HG03039 (cell line): ENCODE results near the gene IQSEC1.

Experiments used
- ATAC-seq: cut with Tn5 transposase; IDR thresholded peaks from one replicate; pipeline ENCODE4 v1.9.1; 2021; ENCODE audit warnings: mild to moderate bottlenecking, moderate library complexity; ENCODE audit not compliant: unreplicated experiment

Gene IQSEC1

GRCh38 chr3:12988728-12989454, 84.3 kb downstream of the IQSEC1 start:
- ATAC-seq: no peak

DNA sequence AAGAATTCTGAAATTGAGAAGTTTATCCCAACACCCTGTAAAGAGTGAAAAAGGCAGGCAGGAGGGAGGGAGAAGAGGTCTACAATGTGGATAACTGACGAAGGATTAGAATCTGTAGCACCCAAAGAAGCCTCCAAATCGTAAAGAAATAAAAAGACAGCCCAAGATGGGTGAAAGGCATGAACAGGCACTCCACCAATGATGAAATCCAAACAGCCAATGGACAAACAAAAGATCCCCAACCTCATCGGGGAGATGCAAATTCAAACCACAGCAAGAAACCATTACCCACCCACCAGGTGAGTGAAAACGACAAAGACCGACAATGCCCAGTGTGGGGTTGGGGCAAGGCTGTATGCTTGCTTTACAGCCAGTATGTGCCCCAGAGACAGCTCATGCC, 85.6 kb downstream of the IQSEC1 start:
- ATAC-seq: no peak

- ATAC-seq: no peak
Measured at GRCh38 chr3:12986986-12987385, 86.2 kb downstream of the IQSEC1 start.

- no peak for ATAC-seq
Measured at GRCh38 chr3:12986521-12986920, 86.7 kb downstream of the IQSEC1 start.

GRCh38 chr3:12986031-12986430, 87.2 kb downstream of the IQSEC1 start:
- ATAC-seq: no peak

DNA sequence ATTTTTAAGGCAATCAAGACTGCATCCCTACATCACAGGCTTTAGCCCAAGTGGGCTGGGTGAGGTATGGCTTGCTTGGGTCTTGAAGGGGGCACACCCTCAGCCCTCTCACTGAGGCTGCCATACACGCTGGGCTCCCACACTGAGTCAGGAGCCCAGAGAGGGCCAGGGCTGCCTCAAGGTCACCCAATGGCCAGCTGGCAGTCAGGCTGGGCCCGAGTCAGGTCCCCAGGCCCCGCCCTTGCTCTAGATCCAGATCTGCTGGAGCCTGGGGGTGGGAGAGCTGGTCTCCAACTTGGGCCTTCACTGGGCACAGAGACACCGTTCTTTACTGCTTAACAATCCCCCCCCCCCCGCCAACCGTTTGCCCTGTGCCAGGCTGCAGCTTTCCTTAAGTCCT, 88.1 kb downstream of the IQSEC1 start:
- no peak for ATAC-seq

DNA sequence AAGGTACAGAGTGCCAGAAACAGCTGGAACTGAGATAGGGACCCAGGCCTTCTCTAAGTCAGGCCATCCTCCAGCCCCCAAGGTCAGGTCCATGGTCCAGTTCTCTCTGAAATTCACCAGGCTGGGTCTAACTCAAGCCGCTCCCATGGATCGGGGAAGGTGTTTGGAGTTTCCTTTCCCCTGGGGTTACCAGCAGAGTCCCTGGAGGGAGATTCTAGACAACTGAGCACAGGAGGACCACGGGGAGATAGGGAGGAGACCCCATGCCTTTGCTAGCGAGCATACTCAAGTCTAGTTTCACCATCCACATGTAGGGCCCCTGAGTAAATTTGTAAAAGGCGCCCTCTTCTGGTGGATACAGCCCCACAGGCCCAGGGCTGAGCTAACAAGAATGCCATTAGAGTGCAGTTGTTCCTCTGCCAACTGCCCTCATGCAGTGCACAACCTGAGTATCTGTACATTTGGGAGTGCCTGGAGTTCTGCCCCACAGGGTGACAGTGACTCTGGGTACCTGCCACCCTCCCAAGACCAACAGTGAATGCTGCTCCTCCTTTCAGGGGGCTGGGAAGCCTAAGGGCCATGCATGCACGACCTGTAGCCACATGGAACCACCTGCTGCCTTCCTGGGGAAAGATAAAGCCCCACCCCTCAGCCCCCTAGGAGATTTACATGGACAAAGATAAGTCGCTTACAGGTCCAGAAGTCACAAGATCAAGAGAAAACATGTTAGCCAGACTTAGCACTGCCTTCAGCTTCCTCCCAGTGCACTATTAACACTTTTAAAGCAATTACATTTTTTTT, 89.0 kb downstream of the IQSEC1 start:
- no peak for ATAC-seq

DNA sequence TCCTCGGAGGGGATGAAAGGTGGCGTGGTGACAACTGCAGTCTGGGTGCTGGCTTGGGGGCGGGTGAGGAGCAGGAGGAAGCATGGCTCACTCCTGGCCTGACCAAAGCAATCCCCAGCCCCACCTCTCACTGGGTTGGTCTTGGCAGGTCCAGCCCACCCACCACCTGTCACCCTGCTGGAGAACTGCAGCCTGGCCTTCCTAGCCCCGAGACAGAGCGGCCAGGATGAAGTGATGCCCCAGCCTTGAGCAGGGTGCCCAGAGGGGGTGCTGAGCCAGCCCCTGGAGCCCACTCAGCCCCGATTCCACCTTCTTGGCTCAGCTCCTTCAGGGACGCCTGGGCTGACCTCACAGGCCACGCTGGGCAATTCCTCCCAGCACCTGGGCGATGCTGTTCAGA, 89.9 kb downstream of the IQSEC1 start:
- ATAC-seq: no peak

DNA sequence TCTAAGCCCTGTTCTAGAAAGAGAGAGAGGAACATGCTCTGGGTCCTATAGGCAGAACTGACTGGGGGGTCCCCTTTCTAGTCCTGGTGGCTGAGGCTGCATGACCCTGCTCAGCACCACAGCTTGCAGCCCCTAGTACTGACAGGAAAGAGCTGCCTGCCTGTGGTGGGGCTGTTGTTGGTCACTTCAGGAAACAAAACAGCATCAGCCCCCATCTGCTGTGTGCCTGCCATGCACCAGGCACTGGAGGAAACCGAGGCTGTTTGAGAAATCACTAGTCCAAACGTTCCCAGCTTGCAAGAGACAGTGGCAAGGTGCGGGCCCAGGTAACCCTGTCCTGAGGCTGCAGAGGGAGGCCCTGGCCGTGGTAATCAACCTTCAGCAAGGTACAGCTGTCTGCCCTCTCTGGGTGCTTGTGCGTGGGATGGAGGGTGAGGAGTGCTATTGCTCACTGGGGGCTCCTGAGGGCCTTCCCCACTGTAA, 90.6 kb downstream of the IQSEC1 start:
- no peak for ATAC-seq

DNA sequence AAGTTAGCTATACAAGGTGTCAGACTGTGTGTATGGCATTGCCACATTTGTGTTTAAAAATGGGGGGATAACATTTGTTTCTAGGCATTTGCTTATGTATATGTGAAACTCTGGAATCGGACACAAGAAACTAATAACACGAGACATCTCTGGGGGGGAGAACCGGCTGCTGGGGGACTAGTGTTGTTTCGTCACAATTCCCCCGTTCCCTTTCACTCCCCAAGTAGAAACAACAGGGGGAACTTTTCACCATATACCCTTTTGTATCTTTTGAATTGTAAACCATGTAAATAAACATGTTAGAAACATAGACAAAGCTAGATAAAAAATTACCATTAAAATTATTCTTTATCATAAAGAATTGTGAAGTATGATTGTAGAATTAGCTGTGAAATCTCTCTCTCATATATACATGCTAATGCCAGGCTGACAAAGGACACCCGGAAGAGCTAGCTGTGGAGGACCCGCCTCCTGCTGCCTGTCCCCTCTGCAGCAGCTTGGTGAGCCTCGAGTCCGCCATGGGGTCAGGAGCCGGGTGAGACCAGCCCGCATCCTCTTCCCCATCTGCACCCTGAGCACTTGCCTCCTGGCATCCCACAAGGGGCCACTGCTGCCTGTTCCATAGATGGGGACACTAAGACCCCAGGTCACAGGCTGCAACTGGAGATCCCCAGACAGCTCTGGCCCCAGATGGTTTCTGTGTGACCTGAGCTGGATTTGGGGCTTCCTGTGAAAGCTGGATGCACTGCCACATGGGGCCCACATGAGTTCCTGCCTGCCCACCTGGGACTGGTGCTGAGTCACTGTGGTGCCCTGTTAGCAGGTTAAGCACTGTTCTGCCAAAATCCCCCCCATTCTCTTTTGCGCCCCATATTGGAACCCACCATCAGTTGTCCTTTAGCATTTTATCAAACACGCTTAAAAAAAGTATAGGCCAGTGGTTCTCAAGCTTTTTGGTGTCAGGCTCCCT, 91.6 kb downstream of the IQSEC1 start:
- no peak for ATAC-seq

GRCh38 chr3:12980596-12981290, 92.5 kb downstream of the IQSEC1 start:
- no peak for ATAC-seq

DNA sequence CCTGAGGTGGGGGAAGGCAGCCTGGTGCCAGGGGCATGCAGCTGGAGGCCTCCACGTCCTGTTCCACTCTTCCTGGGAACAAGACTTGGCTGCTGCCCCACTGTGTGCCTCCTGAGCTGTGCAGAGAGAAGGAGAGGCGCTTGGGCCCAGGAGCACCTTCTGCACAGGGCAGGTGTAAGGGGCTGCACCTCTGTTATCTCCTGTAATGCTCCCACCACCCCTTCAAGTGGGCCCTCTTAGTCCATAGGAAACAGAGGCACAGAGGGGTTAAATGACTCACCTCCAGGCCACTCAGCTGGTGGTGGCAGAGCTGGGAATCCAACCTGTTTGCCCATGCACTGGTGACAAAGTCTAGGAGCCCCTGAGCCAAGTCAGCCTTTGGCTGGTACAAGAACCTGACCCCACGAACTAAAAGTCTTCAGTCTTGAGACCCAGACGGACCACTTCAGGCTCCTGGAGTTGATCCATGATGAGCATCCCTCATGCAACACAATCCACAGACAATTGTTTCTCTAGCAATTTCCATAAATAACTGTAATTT, 93.2 kb downstream of the IQSEC1 start:
- ATAC-seq: no peak

DNA sequence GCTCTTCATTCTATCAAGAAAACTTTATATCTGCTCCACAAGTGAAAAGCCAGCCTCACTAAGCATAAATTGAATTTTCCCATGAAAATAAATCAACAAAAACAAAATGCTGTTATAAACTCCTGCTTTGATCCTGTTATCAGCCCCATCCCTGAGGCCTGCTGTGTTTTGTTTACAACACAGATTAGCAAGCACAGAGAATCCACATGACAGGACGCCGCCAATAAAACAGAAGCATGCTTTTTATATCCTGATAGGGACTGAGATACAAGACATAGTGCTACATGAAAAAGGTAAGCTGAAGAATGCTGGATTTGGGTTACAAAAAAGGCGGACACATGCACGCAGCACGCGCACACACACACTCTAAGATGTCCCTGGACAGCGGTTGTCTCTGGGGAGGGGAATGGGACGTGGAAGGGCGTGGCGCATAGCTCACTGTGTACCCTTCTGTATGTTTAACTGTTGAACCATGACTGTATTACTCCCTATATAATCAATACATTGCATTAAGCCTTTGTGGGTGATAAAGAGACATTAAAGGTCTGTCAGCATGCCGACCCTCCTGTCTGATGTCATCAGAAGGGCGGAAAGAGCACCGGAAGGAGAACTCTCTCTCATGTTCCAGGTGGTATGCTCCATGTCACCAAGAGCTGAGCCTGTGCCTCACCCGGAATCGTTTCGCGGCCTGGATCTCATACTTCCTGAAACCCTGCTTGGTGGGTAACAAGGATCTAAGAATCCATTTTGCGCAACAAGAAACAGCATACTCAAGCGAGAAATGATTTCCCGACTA, 93.9 kb downstream of the IQSEC1 start:
- no peak for ATAC-seq

GRCh38 chr3:12978682-12979081, 94.5 kb downstream of the IQSEC1 start:
- ATAC-seq: no peak

DNA sequence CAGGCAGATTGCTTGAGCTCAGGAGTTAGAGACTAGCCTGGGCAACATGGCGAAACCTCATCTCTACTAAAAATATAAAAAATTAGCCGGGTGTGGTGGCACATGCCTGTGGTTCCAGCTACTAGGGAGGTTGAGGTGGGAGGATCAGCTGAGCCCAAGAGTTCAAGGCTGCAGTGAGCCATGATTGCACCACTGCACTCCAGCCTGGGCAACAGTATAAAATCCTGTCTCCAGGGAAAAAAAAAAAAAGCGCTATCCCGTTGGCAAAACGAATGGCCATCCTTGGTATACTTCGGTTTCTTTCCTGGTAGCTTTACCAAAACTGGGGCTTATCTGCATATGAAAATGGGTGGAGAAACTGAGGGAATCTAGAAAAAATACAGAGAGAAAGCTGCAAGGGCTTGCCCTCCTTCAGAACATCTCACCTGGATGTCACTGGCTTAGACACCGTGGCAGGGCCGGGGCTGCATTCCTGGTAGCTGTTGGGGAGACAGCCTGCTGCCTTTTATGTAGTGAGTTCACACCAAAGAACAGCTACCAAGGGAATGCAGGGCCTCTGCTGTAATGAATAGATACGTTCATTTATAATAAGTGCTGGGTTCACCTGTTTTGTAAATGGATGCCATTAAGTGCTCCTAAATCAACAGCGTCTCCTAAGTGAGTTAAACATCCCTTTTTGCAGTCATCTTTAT, 96.0 kb downstream of the IQSEC1 start:
- ATAC-seq: no peak

DNA sequence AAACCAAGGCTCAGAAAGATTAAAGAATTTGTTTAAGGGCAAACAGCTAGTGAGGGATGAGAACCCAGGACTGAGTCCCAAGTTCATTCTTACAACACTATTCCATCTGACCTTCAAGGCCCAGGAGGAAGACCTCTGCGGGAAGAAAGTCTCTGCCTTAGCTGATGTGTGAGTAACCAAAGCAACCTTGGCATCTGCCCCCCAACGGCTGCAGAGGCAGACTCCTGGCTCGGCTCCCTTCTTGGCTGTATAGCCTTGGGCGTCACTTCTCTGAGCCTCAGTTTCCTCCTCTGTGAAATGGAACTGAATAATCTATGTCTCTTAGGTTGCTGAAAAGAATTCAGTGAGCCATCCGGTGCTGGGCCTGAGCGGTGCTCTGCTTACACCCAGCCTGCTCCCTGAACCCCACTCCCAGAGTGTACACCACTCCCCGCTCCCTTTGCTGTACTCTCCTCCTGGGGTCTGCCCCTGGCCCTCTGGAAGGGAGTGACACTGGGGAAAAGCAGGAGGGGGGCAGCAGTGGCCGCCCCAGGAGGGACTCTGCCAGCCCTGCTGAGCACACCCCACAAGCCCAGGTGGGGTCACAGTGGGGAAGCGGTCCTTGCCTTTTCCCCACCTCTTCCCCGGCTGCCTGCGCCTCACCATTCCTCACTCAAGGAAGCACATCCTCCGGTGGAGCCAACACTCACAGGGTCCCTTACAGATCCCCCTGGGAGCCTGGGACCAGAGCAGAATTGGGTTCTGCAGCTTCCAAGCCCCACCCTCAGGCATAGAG, 97.3 kb downstream of the IQSEC1 start:
- no peak for ATAC-seq

DNA sequence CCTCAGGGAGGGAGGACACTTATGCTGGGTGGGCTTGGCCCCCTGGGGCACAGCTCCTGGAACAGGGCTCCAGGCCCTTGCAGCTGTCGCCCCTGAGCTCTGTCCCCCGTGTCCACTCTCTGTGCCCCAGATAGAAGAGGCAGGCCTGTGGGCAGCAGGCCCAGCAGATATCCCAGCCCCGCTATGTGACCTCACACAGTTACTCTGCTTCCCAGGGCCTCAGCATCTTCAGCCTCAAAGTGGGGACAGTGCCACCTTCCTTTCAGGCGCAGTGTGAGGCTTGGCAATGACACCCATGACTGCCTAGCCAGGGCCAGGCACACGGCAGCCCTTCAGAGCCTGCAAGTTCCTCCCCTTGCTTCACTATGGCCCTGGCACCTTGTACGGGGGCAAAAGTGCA, 98.4 kb downstream of the IQSEC1 start:
- no peak for ATAC-seq

DNA sequence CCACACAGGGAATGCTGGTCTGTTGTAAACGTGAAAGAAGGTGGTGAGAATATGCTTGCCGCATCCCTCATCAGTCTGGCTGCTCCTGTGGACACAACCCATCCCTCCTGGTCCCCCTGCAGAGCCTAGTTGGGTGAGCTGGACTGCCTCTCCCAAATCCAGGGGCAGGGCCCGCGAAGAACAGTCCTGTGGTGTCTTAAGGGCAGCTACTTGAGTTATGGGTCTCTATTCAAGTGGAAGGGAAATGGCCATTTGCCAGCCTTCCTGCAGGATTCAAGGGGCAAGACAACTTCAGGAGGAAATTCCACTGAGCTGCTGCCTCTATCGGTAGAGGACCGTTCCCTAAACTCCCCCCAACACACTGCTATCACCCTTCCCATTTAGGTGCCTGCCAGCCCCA, 98.9 kb downstream of the IQSEC1 start:
- no peak for ATAC-seq
